GM21447 (cell line): ENCODE measurements around the gene ZNF319.

Experiments used
- ATAC-seq: cut with Tn5 transposase; IDR thresholded peaks from one replicate; pipeline ENCODE4 v1.9.1; 2021; ENCODE audit not compliant: unreplicated experiment

The ZNF319 gene

GRCh38 chr16:57999971-58000705, at the start of gene ZNF319:
Gene ZNF319 (minus strand): TSS chr16:58000672. CDS start chr16:57998265, 2,407 bp downstream.
- peak; percentile 9 for ATAC-seq

- no peak for ATAC-seq
Measured at GRCh38 chr16:58049232-58050185, 49.0 kb upstream of the ZNF319 start.

- ATAC-seq = no peak
Measured at GRCh38 chr16:58048494-58049231, 48.2 kb upstream of the ZNF319 start.

GRCh38 chr16:58047557-58048348, 47.3 kb upstream of the ZNF319 start:
- no peak for ATAC-seq

GRCh38 chr16:58046936-58047335, 46.5 kb upstream of the ZNF319 start:
- ATAC-seq = no peak

GRCh38 chr16:58046054-58046881, 45.8 kb upstream of the ZNF319 start:
- no peak for ATAC-seq

- ATAC-seq = no peak
Measured at GRCh38 chr16:58045096-58045495, 44.6 kb upstream of the ZNF319 start.

- ATAC-seq = no peak
Measured at GRCh38 chr16:58044266-58045019, 44.0 kb upstream of the ZNF319 start.

GRCh38 chr16:58043571-58044155, 43.2 kb upstream of the ZNF319 start:
- no peak for ATAC-seq

- ATAC-seq = no peak
Measured at GRCh38 chr16:58042886-58043515, 42.5 kb upstream of the ZNF319 start.

GRCh38 chr16:58042001-58042885, 41.8 kb upstream of the ZNF319 start:
- no peak for ATAC-seq

- ATAC-seq = no peak
Measured at GRCh38 chr16:58041628-58041955, 41.1 kb upstream of the ZNF319 start.

- no peak for ATAC-seq
Measured at GRCh38 chr16:58040945-58041627, 40.6 kb upstream of the ZNF319 start.

- no peak for ATAC-seq
Measured at GRCh38 chr16:58040496-58040846, 40.0 kb upstream of the ZNF319 start.

GRCh38 chr16:58039829-58040495, 39.5 kb upstream of the ZNF319 start:
- no peak for ATAC-seq

GRCh38 chr16:58038219-58038641, 37.8 kb upstream of the ZNF319 start:
- no peak for ATAC-seq
